Skeletal muscle cell (primary cell): ENCODE measurements around the gene KLHL30.

Source experiments
- DNase-seq: peaks from one replicate; pipeline ENCODE4 v3.0.0-alpha.2; 2010; ENCODE audit warnings: low read depth
- H3K4me3 ChIP-seq: 2 replicates; pipeline ENCODE4 v1.5.1; 2011; ENCODE audit warnings: low read depth, mild to moderate bottlenecking, control low read depth, low read length, moderate library complexity

The KLHL30 gene

GRCh38 chr2:238138331-238139195, at the start of gene KLHL30:
Gene KLHL30, plus strand, starts transcription at chr2:238138668. Its CDS starts 2,087 bp downstream, at chr2:238140755.
- peak within 1 kb of the TSS; percentile 9 for H3K4me3 ChIP-seq
- no peak for DNase-seq

- H3K4me3 ChIP-seq = no peak overlapping the region
- no peak for DNase-seq
Observed at GRCh38 chr2:238090887-238091286, 47.6 kb upstream of the KLHL30 start.

GRCh38 chr2:238091436-238092060, 46.9 kb upstream of the KLHL30 start:
- H3K4me3 ChIP-seq = no peak overlapping the region
- no peak for DNase-seq

GRCh38 chr2:238092486-238093035, 45.9 kb upstream of the KLHL30 start:
- no peak overlapping the region for H3K4me3 ChIP-seq
- DNase-seq = no peak

- no peak for DNase-seq
- no peak overlapping the region for H3K4me3 ChIP-seq
Observed at GRCh38 chr2:238093181-238094140, 45.0 kb upstream of the KLHL30 start.

GRCh38 chr2:238094438-238095022, 43.9 kb upstream of the KLHL30 start:
- no peak overlapping the region for H3K4me3 ChIP-seq
- no peak for DNase-seq

GRCh38 chr2:238095143-238095542, 43.3 kb upstream of the KLHL30 start:
- no peak for DNase-seq
- H3K4me3 ChIP-seq = no peak overlapping the region

GRCh38 chr2:238096311-238097011, 42.0 kb upstream of the KLHL30 start:
- no peak overlapping the region for H3K4me3 ChIP-seq
- no peak for DNase-seq

- no peak for DNase-seq
- H3K4me3 ChIP-seq = no peak overlapping the region
Observed at GRCh38 chr2:238097201-238097987, 41.1 kb upstream of the KLHL30 start.

GRCh38 chr2:238097988-238098871, 40.2 kb upstream of the KLHL30 start:
- no peak overlapping the region for H3K4me3 ChIP-seq
- peak; percentile 4 for DNase-seq

GRCh38 chr2:238098901-238099713, 39.4 kb upstream of the KLHL30 start:
- H3K4me3 ChIP-seq = no peak overlapping the region
- no peak for DNase-seq

- no peak for DNase-seq
- H3K4me3 ChIP-seq = no peak overlapping the region
Observed at GRCh38 chr2:238099714-238100048, 38.8 kb upstream of the KLHL30 start.

GRCh38 chr2:238100049-238100820, 38.2 kb upstream of the KLHL30 start, which contains the start of gene ESPNL:
Gene ESPNL, plus strand, starts transcription at chr2:238100340. Its CDS starts 80 bp downstream, at chr2:238100420.
- DNase-seq = no peak

GRCh38 chr2:238100821-238101771, 37.4 kb upstream of the KLHL30 start:
- DNase-seq = no peak
- no peak overlapping the region for H3K4me3 ChIP-seq

More at GRCh38 chr2:238100049-238100820, 38.2 kb upstream of the KLHL30 start, which contains the start of gene ESPNL:
- H3K4me3 ChIP-seq = no peak within 1 kb of the TSS
